Uterus (tissue), 4 donors: ENCODE results near the gene VEPH1. TPM values are rescaled to one million over a fixed set of nuclear protein-coding genes. Genes with fewer than 3 reads are reported as not detected.

ENCODE experiments used
- DNase-seq, 2 donors: peaks; one replicate each; pipeline ENCODE4 v3.0.0-alpha.2; 2019 to 2020
- H3K27ac ChIP-seq, 2 donors: fragments of 200-600 bp; sonication (generic); 1 replicate in 1 of 2; 2 replicates in 1 of 2; pipeline ENCODE4 v1.5.1; 2016 to 2018
- H3K27me3 ChIP-seq, 2 donors: fragments of 200-600 bp; sonication (generic); one replicate each; pipeline ENCODE4 v1.5.1; 2018 to 2019; ENCODE audit warnings: control low read depth in 1 of 2
- H3K36me3 ChIP-seq, 2 donors: fragments of 200-600 bp; sonication (generic); one replicate each; pipeline ENCODE4 v1.5.1; 2019; ENCODE audit warnings: control low read depth in 1 of 2
- H3K4me1 ChIP-seq, 2 donors: fragments of 200-600 bp; sonication (generic); one replicate each; pipeline ENCODE4 v1.5.1; 2018 to 2019; ENCODE audit warnings: control low read depth in 1 of 2
- H3K4me3 ChIP-seq, 2 donors: fragments of 200-600 bp; sonication (generic); 1 replicate in 1 of 2; 2 replicates in 1 of 2; pipeline ENCODE4 v1.5.1; 2018 to 2019; ENCODE audit warnings: mild to moderate bottlenecking in 1 of 2
- H3K9me3 ChIP-seq, 2 donors: fragments of 200-600 bp; sonication (generic); one replicate each; pipeline ENCODE4 v1.5.1; 2019; ENCODE audit warnings: control low read depth in 1 of 2
- POLR2A ChIP-seq, 2 donors: fragments of 450-650 bp; IDR thresholded peaks; one replicate each; pipeline ENCODE4 v1.6.1; 2016; ENCODE audit warnings: antibody characterized with exemption in 2 of 2, mild to moderate bottlenecking in 1 of 2, moderate library complexity in 1 of 2
- intact Hi-C: fragments of 100-400 bp; cut with DNase I; formaldehyde crosslinking; loops from one replicate; pipeline ENCODE4 v1.15.1; 2023; ENCODE audit warnings: low total_unique reads
- total RNA-seq, 4 donors: library from RNA; depleted of rRNA in 3 of 4; stranded (reverse); fragments of >200 nt in 3 of 4; gene quantifications; one replicate each; pipeline versions ENCODE4 v1.1.0 to v1.2.4, GENCODE V29; 2014 to 2023
- TF ChIP-seq, protein P1 (sequence below), 4 experiments: fragments of 200-600 bp in 2 of 4; fragments of 450-650 bp in 2 of 4; sonication (generic) in 2 of 4; IDR thresholded peaks; one replicate each; pipeline ENCODE4 v1.5.1; 2016 to 2019; ENCODE audit warnings: antibody characterized with exemption in 4 of 4, mild to moderate bottlenecking in 2 of 4, moderate library complexity in 1 of 4
- donor health status: DM: yes; HTN: yes; CAD: no.

Gene VEPH1
- total RNA-seq, 4 donors from 2014 or later = 12.2 TPM; not detected in 3

DNA sequence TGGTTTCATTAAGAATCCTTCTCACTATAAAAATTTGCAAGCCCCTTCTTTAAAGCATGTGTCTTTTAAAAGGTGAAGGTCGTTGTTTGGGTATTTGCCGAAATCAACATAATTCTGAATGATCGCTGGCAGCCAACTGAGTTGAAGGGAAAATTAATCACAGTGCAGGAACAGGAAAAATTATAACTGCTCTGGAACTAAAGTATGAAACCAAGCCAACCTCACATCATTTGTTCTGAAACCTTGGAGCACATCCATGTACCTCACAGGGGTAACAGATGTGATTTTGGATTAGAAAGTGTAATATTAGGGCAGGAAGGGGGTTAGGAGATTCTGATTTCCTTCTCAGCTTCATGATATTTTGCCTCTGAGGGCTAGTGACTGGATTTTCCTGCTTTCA, 118.7 kb downstream of the VEPH1 start:
- Histone ChIP-seq H3K36me3 (no peaks in the 10 kb centered on the region), H3K4me1 (no peaks in the 10 kb centered on the region), H3K27me3 (no peaks in the 10 kb centered on the region), H3K27ac (no peak overlapping the region), H3K4me3 (no peak overlapping the region), H3K9me3 (no peaks in the 10 kb centered on the region)
- TF ChIP-seq, protein P1, sequence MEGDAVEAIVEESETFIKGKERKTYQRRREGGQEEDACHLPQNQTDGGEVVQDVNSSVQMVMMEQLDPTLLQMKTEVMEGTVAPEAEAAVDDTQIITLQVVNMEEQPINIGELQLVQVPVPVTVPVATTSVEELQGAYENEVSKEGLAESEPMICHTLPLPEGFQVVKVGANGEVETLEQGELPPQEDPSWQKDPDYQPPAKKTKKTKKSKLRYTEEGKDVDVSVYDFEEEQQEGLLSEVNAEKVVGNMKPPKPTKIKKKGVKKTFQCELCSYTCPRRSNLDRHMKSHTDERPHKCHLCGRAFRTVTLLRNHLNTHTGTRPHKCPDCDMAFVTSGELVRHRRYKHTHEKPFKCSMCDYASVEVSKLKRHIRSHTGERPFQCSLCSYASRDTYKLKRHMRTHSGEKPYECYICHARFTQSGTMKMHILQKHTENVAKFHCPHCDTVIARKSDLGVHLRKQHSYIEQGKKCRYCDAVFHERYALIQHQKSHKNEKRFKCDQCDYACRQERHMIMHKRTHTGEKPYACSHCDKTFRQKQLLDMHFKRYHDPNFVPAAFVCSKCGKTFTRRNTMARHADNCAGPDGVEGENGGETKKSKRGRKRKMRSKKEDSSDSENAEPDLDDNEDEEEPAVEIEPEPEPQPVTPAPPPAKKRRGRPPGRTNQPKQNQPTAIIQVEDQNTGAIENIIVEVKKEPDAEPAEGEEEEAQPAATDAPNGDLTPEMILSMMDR (IDR thresholded peaks at IDR 0.05) = no peak
- no peak for TF ChIP-seq POLR2A (IDR thresholded peaks at IDR 0.05)
- DNase-seq = no peak
- intact Hi-C loops = no loop called here

DNA sequence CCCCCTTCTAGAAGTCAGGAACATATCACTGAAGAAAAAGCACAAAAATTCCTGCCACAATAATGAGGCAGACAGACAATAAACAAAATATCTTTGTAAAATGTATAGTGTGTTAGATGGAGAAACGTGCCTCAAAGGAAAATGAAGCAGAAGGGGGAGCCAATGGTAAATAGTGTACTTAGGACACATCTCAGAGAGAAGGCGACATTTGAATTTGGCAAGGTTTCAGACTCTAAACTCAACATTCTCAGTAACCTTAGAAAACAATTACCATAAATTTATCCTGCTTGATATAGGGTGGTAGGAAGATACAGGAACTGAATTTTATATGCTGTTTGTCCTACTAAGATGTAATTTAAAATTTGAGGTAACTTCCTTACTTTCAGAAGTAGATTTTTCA, 119.2 kb downstream of the VEPH1 start:
- intact Hi-C loops = no loop called here
- no peak for TF ChIP-seq POLR2A (IDR thresholded peaks at IDR 0.05)
- TF ChIP-seq, protein P1 (IDR thresholded peaks at IDR 0.05) = no peak
- Histone ChIP-seq H3K27ac (no peak overlapping the region), H3K36me3 (no peaks in the 10 kb centered on the region), H3K27me3 (no peaks in the 10 kb centered on the region), H3K4me3 (no peak overlapping the region), H3K4me1 (no peaks in the 10 kb centered on the region), H3K9me3 (no peaks in the 10 kb centered on the region)
- no peak for DNase-seq

DNA sequence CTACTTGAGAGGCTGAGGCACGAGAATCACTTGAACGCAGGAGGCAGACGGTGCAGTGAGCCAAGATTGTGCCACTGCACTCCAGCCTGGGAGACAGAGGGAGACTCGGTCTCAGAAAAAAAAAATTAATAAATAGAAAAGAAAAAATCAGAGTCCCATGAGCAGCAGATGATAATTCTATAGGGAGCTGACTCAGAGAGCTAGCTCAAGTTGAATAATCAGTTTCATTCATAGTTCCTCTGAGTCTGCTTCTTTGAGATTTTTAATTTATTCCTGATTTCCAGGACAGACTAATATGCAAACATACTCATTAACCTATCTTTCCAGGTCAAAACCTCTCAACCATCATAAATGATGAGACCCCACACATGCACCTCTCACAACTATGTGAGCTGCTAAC, 121.6 kb downstream of the VEPH1 start:
- no peak overlapping the region for H3K27ac ChIP-seq
- TF ChIP-seq, protein P1 (IDR thresholded peaks at IDR 0.05) = no peak
- no peak for TF ChIP-seq POLR2A (IDR thresholded peaks at IDR 0.05)
- no peaks in the 10 kb centered on the region for H3K27me3 ChIP-seq
- no peak for DNase-seq
- H3K4me3 ChIP-seq = no peak overlapping the region
- no peaks in the 10 kb centered on the region for H3K4me1 ChIP-seq
- H3K36me3 ChIP-seq = no peaks in the 10 kb centered on the region
- intact Hi-C loops = no loop called here
- H3K9me3 ChIP-seq = no peaks in the 10 kb centered on the region

DNA sequence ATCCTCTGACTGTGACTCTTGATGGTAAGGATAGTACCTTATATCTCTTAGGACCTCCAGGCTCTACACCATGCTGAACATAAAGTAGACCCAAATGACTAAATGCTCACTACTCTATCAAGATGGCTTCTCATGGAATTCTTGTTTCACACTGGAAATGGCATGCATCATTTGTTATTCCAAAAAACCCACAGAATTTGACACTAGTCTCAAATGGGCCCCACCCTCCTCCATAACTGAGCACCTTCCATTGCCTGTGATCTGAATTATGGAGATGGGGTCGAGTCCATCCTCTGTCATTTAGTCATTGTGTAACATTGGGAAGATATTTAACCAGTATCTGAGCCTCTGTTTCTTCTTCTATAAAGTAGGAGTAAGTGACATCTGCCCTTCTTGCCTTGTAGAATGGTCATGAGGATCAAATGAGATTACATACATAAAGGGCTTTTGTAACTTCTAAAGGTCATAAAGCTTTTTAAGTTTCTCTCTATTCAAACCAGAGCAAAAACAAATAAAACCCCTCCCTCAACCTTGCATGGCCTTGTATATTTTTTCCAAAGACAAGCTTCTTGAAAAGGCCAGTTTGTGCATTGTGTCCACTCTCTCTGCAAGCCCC, 123.6 kb downstream of the VEPH1 start:
- DNase-seq = no peak
- no peaks in the 10 kb centered on the region for H3K27me3 ChIP-seq
- no peaks in the 10 kb centered on the region for H3K4me1 ChIP-seq
- H3K27ac ChIP-seq = no peak overlapping the region
- H3K4me3 ChIP-seq = no peak overlapping the region
- H3K36me3 ChIP-seq = no peaks in the 10 kb centered on the region
- intact Hi-C loops = no loop called here
- no peak for TF ChIP-seq POLR2A (IDR thresholded peaks at IDR 0.05)
- TF ChIP-seq, protein P1 (IDR thresholded peaks at IDR 0.05) = no peak
- H3K9me3 ChIP-seq = no peaks in the 10 kb centered on the region

DNA sequence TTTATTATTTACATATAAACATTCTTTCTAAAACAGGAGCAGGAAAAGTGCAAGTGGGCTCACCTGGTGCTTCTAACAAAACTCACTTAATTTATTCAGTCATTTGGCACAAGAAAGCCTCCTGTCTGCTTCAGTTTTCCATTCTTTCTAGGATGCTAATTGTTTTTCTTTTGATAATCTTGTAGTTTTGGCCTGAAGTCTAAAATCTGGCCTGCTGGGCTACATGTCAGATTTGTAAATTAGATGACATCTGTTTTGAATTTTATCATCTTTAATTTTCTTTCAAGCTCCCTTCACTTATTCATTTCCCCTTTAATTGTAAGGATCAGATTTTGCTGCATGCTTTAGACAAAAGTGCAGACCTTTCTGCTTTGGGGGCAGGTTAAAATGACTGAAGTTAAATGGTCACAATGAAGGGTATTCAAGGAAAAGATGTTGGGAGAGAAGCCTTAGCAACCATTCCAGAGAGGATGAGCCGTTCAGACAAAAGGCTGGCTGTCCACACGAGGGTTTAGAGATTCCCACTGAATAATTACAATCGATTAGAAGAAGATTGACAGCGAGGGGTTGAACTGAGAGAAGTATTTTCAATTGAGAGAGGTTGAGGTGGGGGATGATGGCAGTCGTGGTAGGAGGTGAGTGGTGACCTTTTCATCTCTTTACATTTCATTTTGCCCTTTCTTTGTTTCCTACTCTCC, 126.5 kb downstream of the VEPH1 start:
- DNase-seq = no peak

More for the DNA sequence above, 126.5 kb downstream of the VEPH1 start:
- no peaks in the 10 kb centered on the region for H3K9me3 ChIP-seq
- no peak overlapping the region for H3K4me3 ChIP-seq
- no peaks in the 10 kb centered on the region for H3K36me3 ChIP-seq
- H3K27ac ChIP-seq = no peak overlapping the region
- intact Hi-C loops = no loop called here
- no peaks in the 10 kb centered on the region for H3K4me1 ChIP-seq
- H3K27me3 ChIP-seq = no peaks in the 10 kb centered on the region
- no peak for TF ChIP-seq POLR2A (IDR thresholded peaks at IDR 0.05)
- TF ChIP-seq, protein P1 (IDR thresholded peaks at IDR 0.05) = no peak
